ENCODE data around the gene JCAD. TPM values are rescaled to one million over a fixed set of nuclear protein-coding genes. Genes with fewer than 3 reads are reported as not detected.

JCAD gene
- total and polyA plus RNA-seq, 9 of the 15 experiments (the other 6 are each of a cell fraction or from before 2014, with no cell fraction given): not detected

GRCh38 chr10:30088178-30088577 lies 28.8 kb upstream of the JCAD start:
- no peaks in the 10 kb centered on the region for H3K9me1 ChIP-seq (ENCODE audit: control insufficient read depth, insufficient read depth, low read length)
- in situ Hi-C loops (cut with MboI) (no loop called here), intact Hi-C loops (cut with micrococcal nuclease) (no loop called here)
- H3K27ac ChIP-seq (ENCODE audit: extremely low read depth, low read depth, low read length): no peak overlapping the region
- DNase-seq (ENCODE audit: extremely low read depth in 1 of 4, low spot score in 3 of 4) (no peak), FAIRE-seq (no peak), ATAC-seq (no peak)
- no peaks in the 10 kb centered on the region for H3K36me3 ChIP-seq (ENCODE audit: control insufficient read depth, insufficient read depth, low read length)
- 3% methylated on average over 3 of the region's 3 CpGs for WGBS (ENCODE audit: insufficient coverage, low coverage, missing lambda C conversion rate)
- no peaks in the 10 kb centered on the region for H3K79me2 ChIP-seq (ENCODE audit: control insufficient read depth, insufficient read depth, low read length)
- H3K4me3 ChIP-seq: no peak overlapping the region
- ChIA-PET CTCF (ENCODE audit: low intra/inter-chr PET ratio) (no interaction called here), POLR2A (interaction anchor here (1.2 kb wide), 1 partner anchor 31 kb away, joined by 3 read pairs; no protein-coding TSS in a partner anchor)
- no peaks in the 10 kb centered on the region for H3K9me3 ChIP-seq (replicated peaks; ENCODE audit: control insufficient read depth, insufficient read depth, low read depth, low read length)
- peaks cover 7 to 13% of the 10 kb centered on the region in 2 experiments; a peak in 3 of 5 replicates for H3K27me3 ChIP-seq (ENCODE audit: control insufficient read depth in 2 of 2, insufficient read depth in 2 of 2, low read length in 2 of 2)
- no peaks in the 10 kb centered on the region for H4K20me1 ChIP-seq (replicated peaks; ENCODE audit: control insufficient read depth, insufficient read depth, low read length)
- H3K4me1 ChIP-seq (replicated peaks in 1 of 2; ENCODE audit: control insufficient read depth in 2 of 2, insufficient read depth in 2 of 2, low read length in 2 of 2): no peaks in the 10 kb centered on the region
- no peak overlapping the region for H3K4me2 ChIP-seq (ENCODE audit: insufficient read depth, low read length)
- BruUV-seq (replicated peaks): no TSS peak
- no peak overlapping the region for H3K9ac ChIP-seq (ENCODE audit: insufficient read depth in 1 of 2, low read depth in 2 of 2, low read length in 2 of 2)
- TF ChIP-seq TCF15 (CRISPR knock-in tag; IDR thresholded peaks at IDR 0.05) (no peak), ZNF431 (CRISPR knock-in tag; IDR thresholded peaks at IDR 0.05) (no peak), ZNF785 (CRISPR knock-in tag; IDR thresholded peaks at IDR 0.05) (no peak), RBM34 (IDR thresholded peaks at IDR 0.05; ENCODE audit: borderline replicate concordance, insufficient read depth, low read length) (no peak), MCM3 (IDR thresholded peaks at IDR 0.05) (no peak), ZNF23 (CRISPR knock-in tag; IDR thresholded peaks at IDR 0.05) (no peak), COPS2 (conservative IDR thresholded peaks at IDR 0.05) (no peak), ZNF79 (CRISPR knock-in tag; IDR thresholded peaks at IDR 0.05; ENCODE audit: low read depth) (no peak)
- TF ChIP-seq, protein P1, sequence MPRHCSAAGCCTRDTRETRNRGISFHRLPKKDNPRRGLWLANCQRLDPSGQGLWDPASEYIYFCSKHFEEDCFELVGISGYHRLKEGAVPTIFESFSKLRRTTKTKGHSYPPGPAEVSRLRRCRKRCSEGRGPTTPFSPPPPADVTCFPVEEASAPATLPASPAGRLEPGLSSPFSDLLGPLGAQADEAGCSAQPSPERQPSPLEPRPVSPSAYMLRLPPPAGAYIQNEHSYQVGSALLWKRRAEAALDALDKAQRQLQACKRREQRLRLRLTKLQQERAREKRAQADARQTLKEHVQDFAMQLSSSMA (CRISPR knock-in tag; IDR thresholded peaks at IDR 0.05): no peak
- TF ChIP-seq, protein P2, sequence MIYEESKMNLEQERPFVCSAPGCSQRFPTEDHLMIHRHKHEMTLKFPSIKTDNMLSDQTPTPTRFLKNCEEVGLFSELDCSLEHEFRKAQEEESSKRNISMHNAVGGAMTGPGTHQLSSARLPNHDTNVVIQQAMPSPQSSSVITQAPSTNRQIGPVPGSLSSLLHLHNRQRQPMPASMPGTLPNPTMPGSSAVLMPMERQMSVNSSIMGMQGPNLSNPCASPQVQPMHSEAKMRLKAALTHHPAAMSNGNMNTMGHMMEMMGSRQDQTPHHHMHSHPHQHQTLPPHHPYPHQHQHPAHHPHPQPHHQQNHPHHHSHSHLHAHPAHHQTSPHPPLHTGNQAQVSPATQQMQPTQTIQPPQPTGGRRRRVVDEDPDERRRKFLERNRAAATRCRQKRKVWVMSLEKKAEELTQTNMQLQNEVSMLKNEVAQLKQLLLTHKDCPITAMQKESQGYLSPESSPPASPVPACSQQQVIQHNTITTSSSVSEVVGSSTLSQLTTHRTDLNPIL (CRISPR knock-in tag; IDR thresholded peaks at IDR 0.05): no peak
- no peak overlapping the region for H2AFZ ChIP-seq (ENCODE audit: low read depth, low read length)

Data from K562 (cell line).